Measurements from ENCODE around the gene FAM53B. TPM values are rescaled to one million over a fixed set of nuclear protein-coding genes. Genes with fewer than 3 reads are reported as not detected.

The FAM53B gene
- total and polyA plus RNA-seq, 4 experiments from 2014 or later = 7.3 to 60.7 (median 49.9) TPM

- H3K27me3 ChIP-seq (ENCODE audit: insufficient read depth, low read length) = no peaks in the 10 kb centered on the region
- peak overlapping the region; percentile 95 to 99 (median 97) for H3K27ac Mint-ChIP-seq
These were observed 40.8 kb downstream of the FAM53B start for GRCh38 chr10:124703372-124703771.

DNA sequence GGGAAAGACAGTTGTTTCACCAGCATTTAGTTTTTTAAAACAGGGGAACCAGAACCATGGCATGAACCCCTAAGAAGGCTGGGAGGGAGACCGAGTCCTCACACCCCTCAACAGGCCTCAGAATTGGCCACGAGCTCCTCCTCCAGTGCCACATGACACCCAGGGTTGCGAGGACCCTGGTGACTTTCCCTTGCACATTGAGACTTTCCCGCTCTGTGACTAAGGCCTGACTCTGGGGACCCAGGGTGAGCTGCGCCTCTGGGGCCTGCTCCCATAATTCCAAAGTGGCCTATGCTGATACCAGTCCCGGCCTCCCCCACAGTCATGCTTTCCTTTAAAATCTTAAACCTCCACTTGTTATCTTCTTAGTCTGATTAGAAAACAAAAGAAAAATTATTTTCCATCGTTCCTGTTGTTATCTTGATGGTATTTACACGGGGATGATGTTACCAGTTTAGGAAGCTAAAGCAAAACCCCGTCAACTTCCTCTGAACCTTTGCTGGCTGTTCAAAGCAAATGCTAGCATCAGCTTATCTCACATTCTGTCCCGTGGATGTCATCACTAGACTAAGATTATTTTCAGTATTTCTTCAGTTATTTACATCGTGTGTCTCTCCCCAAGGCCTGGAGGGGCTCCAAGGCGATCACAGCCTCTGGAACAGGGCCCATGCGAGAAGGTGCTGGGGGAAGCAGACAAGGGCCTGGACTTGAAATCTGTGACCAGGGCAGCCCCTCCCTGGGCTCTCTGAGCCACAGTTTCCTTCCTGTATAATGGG lies 42.1 kb downstream of the FAM53B start:
- peak overlapping the region in 1 of 2 donors; percentile 33 for H3K4me3 ChIP-seq (ENCODE audit: low read length in 2 of 2)
- peaks cover 18% of the 10 kb centered on the region for H3K36me3 ChIP-seq (ENCODE audit: insufficient read depth, low read length)
- H3K4me3 Mint-ChIP-seq = peak overlapping the region; percentile 21 to 90 (median 80)
- H3K4me1 Mint-ChIP-seq = peaks cover 72 to 100% (median 93%) of the 10 kb centered on the region in 4 donors
- peak overlapping the region; percentile 95 to 99 (median 97) for H3K27ac Mint-ChIP-seq
- no peaks in the 10 kb centered on the region for H3K27me3 ChIP-seq (ENCODE audit: insufficient read depth, low read length)
- peaks cover 0 to 2% (median 0%) of the 10 kb centered on the region in 8 donors for H3K9me3 Mint-ChIP-seq
- no peaks in the 10 kb centered on the region for H3K27me3 Mint-ChIP-seq
- intact Hi-C loops (cut with micrococcal nuclease) = loop anchor here (1.0 to 2.0 kb wide), 3 partner anchors 13 to 39 kb away; no protein-coding TSS in a partner anchor
- H3K27ac ChIP-seq (ENCODE audit: low read depth, low read length) = peak overlapping the region; percentile 90
- peaks cover 100% of the 10 kb centered on the region for H3K4me1 ChIP-seq (ENCODE audit: insufficient read depth, low read length)
- POLR2A ChIA-PET (ENCODE audit: partially characterized antibody) = interaction anchor here (0.7 to 15.3 kb wide), 18 partner anchors 8 to 90 kb away, joined by 3 to 544 read pairs (median 7); no protein-coding TSS in a partner anchor
- CTCF ChIA-PET (ENCODE audit: partially characterized antibody) = interaction anchor here (0.7 to 11.1 kb wide), 20 partner anchors 13 to 75 kb away, joined by 3 to 201 read pairs (median 5); no protein-coding TSS in a partner anchor
- peaks cover 18 to 54% of the 10 kb centered on the region in 2 donors for H3K36me3 Mint-ChIP-seq
- peak; percentile 50 to 78 (median 54) for DNase-seq
- no peaks in the 10 kb centered on the region for H3K9me3 ChIP-seq (ENCODE audit: control insufficient read depth in 1 of 2, low read length in 2 of 2)

More at GRCh38 chr10:124703372-124703771, 40.8 kb downstream of the FAM53B start:
- peak in 1 of 5 donors; percentile 9 for DNase-seq
- Mint-ChIP-seq H3K9me3 (peaks cover 0 to 2% (median 0%) of the 10 kb centered on the region in 8 donors), H3K36me3 (peaks cover 24 to 58% of the 10 kb centered on the region in 2 donors), H3K27me3 (no peaks in the 10 kb centered on the region), H3K4me3 (peak overlapping the region; percentile 6 to 90 (median 47)), H3K4me1 (peaks cover 73 to 100% (median 93%) of the 10 kb centered on the region in 4 donors)
- H3K4me1 ChIP-seq (ENCODE audit: insufficient read depth, low read length) = peaks cover 100% of the 10 kb centered on the region
- intact Hi-C loops (cut with micrococcal nuclease) = loop anchor here (2.0 kb wide), 1 partner anchor 15 kb away; no protein-coding TSS in a partner anchor
- peak overlapping the region; percentile 90 for H3K27ac ChIP-seq (ENCODE audit: low read depth, low read length)
- CTCF ChIA-PET (ENCODE audit: partially characterized antibody) = interaction anchor here (1.5 to 11.1 kb wide), 7 partner anchors 12 to 55 kb away, joined by 3 to 201 read pairs (median 7); no protein-coding TSS in a partner anchor
- H3K36me3 ChIP-seq (ENCODE audit: insufficient read depth, low read length) = peaks cover 18% of the 10 kb centered on the region
- no peaks in the 10 kb centered on the region for H3K9me3 ChIP-seq (ENCODE audit: control insufficient read depth in 1 of 2, low read length in 2 of 2)
- no peak overlapping the region for H3K4me3 ChIP-seq (ENCODE audit: low read length in 2 of 2)
- POLR2A ChIA-PET (ENCODE audit: partially characterized antibody) = interaction anchor here (0.7 to 15.3 kb wide), 12 partner anchors 9 to 55 kb away, joined by 3 to 544 read pairs (median 12); partner anchors contain the start of gene FAM53B

DNA sequence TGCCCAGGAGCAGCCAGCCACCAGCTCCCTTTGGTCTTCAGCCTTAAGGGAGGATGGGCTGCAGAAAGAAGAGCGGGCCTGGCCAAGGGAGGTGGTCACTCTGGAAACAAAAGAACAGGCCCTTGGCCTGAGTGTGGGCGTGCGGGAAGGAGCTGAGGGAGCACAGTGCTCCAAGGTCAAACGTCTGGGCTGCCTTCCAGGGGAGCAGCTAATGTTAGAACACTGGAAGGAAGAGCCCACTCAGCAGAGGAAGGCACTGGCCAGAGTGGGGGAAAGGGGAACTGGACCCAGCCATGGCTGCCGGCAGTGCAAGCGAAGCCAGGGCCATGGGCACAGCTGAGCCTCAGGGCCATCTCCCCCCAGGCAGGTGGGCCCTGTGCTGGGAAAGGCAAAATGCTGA lies 42.7 kb downstream of the FAM53B start:
- peak overlapping the region; percentile 90 for H3K27ac ChIP-seq (ENCODE audit: low read depth, low read length)
- peak overlapping the region; percentile 96 to 99 (median 98) for H3K27ac Mint-ChIP-seq
- peaks cover 0 to 2% (median 0%) of the 10 kb centered on the region in 8 donors for H3K9me3 Mint-ChIP-seq
- peaks cover 18% of the 10 kb centered on the region for H3K36me3 ChIP-seq (ENCODE audit: insufficient read depth, low read length)
- intact Hi-C loops (cut with micrococcal nuclease) = no loop called here
- H3K36me3 Mint-ChIP-seq = peaks cover 18 to 56% of the 10 kb centered on the region in 2 donors
- peak overlapping the region in 7 of 8 donors; percentile 36 to 90 (median 61) for H3K4me3 Mint-ChIP-seq
- POLR2A ChIA-PET (ENCODE audit: partially characterized antibody) = interaction anchor here (0.7 to 15.3 kb wide), 17 partner anchors 8 to 74 kb away, joined by 3 to 544 read pairs (median 7); no protein-coding TSS in a partner anchor
- H3K27me3 ChIP-seq (ENCODE audit: insufficient read depth, low read length) = no peaks in the 10 kb centered on the region
- H3K27me3 Mint-ChIP-seq = no peaks in the 10 kb centered on the region
- H3K4me1 Mint-ChIP-seq = peaks cover 72 to 100% (median 94%) of the 10 kb centered on the region in 4 donors
- no peak overlapping the region for H3K4me3 ChIP-seq (ENCODE audit: low read length in 2 of 2)
- peak in 1 of 5 donors; percentile 17 for DNase-seq
- H3K4me1 ChIP-seq (ENCODE audit: insufficient read depth, low read length) = peaks cover 100% of the 10 kb centered on the region
- CTCF ChIA-PET (ENCODE audit: partially characterized antibody) = interaction anchor here (1.0 to 11.1 kb wide), 16 partner anchors 12 to 74 kb away, joined by 3 to 201 read pairs (median 6); no protein-coding TSS in a partner anchor
- no peaks in the 10 kb centered on the region for H3K9me3 ChIP-seq (ENCODE audit: control insufficient read depth in 1 of 2, low read length in 2 of 2)

- Mint-ChIP-seq H3K27ac (peak overlapping the region; percentile 96 to 99 (median 98)), H3K4me3 (peak overlapping the region in 6 of 8 donors; percentile 45 to 90 (median 72)), H3K27me3 (no peaks in the 10 kb centered on the region), H3K36me3 (peaks cover 18 to 54% of the 10 kb centered on the region in 2 donors), H3K9me3 (peaks cover 0 to 2% (median 0%) of the 10 kb centered on the region in 8 donors), H3K4me1 (peaks cover 74 to 100% (median 94%) of the 10 kb centered on the region in 4 donors)
- Histone ChIP-seq H3K4me3 (ENCODE audit: low read length in 2 of 2) (no peak overlapping the region), H3K9me3 (ENCODE audit: control insufficient read depth in 1 of 2, low read length in 2 of 2) (no peaks in the 10 kb centered on the region), H3K27ac (ENCODE audit: low read depth, low read length) (peak overlapping the region; percentile 90), H3K36me3 (ENCODE audit: insufficient read depth, low read length) (peaks cover 16% of the 10 kb centered on the region), H3K4me1 (ENCODE audit: insufficient read depth, low read length) (peaks cover 100% of the 10 kb centered on the region), H3K27me3 (ENCODE audit: insufficient read depth, low read length) (no peaks in the 10 kb centered on the region)
- no peak for DNase-seq
- CTCF ChIA-PET (ENCODE audit: partially characterized antibody) = interaction anchor here (1.5 to 11.1 kb wide), 11 partner anchors 12 to 74 kb away, joined by 4 to 201 read pairs (median 6); no protein-coding TSS in a partner anchor
- POLR2A ChIA-PET (ENCODE audit: partially characterized antibody) = interaction anchor here (0.7 to 15.3 kb wide), 13 partner anchors 8 to 74 kb away, joined by 3 to 544 read pairs (median 11); no protein-coding TSS in a partner anchor
- intact Hi-C loops (cut with micrococcal nuclease) = no loop called here
These were observed 43.2 kb downstream of the FAM53B start for GRCh38 chr10:124701038-124701365.

DNA sequence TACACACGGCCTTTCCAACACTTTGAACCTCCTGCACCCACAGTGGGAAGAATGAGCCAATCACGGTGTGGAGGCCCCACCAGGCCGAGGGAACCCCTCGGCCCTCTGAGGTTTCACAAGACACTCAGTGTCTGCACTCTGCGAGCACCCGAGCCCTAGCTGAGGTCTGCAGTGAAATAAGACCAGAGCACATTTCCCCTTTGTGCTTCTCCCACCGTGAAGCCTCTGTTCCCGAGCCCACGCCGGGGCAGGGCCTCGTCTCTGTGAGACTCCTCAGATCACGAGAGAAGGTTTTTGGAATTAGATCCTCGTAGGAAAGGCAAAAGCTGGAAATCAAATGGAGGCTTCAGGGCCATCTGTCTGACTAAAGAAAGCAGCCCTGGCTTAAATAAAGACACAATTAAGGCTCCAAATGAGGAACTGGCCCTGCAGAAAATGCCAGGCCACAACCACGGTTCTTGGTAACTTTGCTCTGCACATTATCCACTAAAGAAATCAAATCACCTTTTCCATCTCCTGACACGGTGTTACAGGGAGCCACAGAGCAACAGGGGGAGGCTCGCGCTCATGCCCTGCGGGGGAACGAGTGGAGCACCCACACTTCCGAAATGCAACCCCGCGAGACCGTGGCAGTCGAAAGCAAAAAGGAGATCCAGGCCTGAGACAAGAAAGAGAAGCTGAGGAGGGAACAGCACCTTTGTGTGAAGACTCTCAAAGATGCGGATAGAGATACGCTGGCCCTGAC lies 43.7 kb downstream of the FAM53B start:
- no peaks in the 10 kb centered on the region for H3K27me3 ChIP-seq (ENCODE audit: insufficient read depth, low read length)
- H3K36me3 ChIP-seq (ENCODE audit: insufficient read depth, low read length) = peaks cover 11% of the 10 kb centered on the region
- peaks cover 100% of the 10 kb centered on the region for H3K4me1 ChIP-seq (ENCODE audit: insufficient read depth, low read length)
- POLR2A ChIA-PET (ENCODE audit: partially characterized antibody) = interaction anchor here (0.7 to 15.3 kb wide), 9 partner anchors 11 to 73 kb away, joined by 3 to 544 read pairs (median 7); no protein-coding TSS in a partner anchor
- H3K9me3 ChIP-seq (ENCODE audit: control insufficient read depth in 1 of 2, low read length in 2 of 2) = no peaks in the 10 kb centered on the region
- CTCF ChIA-PET (ENCODE audit: partially characterized antibody) = interaction anchor here (1.5 to 11.1 kb wide), 12 partner anchors 11 to 73 kb away, joined by 3 to 201 read pairs (median 6); no protein-coding TSS in a partner anchor
- H3K27ac Mint-ChIP-seq = peak overlapping the region; percentile 96 to 99 (median 98)
- peak overlapping the region in 6 of 8 donors; percentile 6 to 90 (median 72) for H3K4me3 Mint-ChIP-seq
- intact Hi-C loops (cut with micrococcal nuclease) = no loop called here
- H3K27ac ChIP-seq (ENCODE audit: low read depth, low read length) = peak overlapping the region; percentile 90
- H3K4me3 ChIP-seq (ENCODE audit: low read length in 2 of 2) = no peak overlapping the region
- peaks cover 0 to 2% (median 0%) of the 10 kb centered on the region in 8 donors for H3K9me3 Mint-ChIP-seq
- peaks cover 75 to 100% (median 94%) of the 10 kb centered on the region in 4 donors for H3K4me1 Mint-ChIP-seq
- H3K36me3 Mint-ChIP-seq = peaks cover 19 to 53% of the 10 kb centered on the region in 2 donors
- DNase-seq = peak in 1 of 5 donors; percentile 14
- H3K27me3 Mint-ChIP-seq = no peaks in the 10 kb centered on the region

DNA sequence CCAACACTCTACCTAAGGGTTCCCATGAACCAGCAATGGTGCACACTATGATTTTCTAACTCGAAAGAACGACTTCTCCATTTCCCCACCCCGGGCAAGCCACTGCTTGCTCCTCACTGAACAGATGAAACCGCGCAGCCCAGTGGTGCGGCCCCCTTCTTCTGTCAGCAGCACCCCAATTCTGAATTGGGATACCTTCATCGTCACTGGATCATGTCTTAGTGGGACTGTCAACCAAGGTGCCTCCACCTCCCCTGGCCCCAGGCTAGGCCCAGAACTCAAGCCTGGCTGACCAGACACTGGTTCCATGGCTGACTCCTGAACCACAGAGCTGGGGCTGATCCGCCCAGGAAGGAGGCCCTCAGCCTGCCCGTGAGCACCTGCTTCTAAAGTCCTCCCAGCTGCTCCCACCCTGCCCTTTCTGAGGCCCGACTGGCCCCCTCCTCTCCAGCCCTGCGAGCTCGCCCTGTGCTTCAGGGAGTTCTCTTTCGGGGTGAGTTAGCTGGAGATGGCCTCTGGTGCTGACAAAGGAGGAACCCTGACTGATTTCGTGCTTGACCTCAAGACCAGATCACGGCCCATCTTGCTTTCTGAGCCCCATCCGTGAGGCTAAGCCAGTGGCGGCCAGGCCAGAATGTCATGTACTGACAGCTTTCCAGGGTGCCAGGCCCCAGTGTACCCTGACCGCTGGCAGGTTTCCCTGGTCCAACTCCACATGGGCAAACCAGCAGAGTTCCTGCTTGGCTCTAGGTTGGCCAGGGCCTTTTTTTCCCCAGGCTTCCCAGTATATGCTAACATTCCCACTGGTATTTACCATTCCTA lies 44.5 kb downstream of the FAM53B start:
- H3K27me3 Mint-ChIP-seq = no peaks in the 10 kb centered on the region
- Histone ChIP-seq H3K27ac (ENCODE audit: low read depth, low read length) (peak overlapping the region; percentile 90), H3K9me3 (ENCODE audit: control insufficient read depth in 1 of 2, low read length in 2 of 2) (no peaks in the 10 kb centered on the region), H3K4me1 (ENCODE audit: insufficient read depth, low read length) (peaks cover 100% of the 10 kb centered on the region), H3K36me3 (ENCODE audit: insufficient read depth, low read length) (peaks cover 3% of the 10 kb centered on the region), H3K27me3 (ENCODE audit: insufficient read depth, low read length) (no peaks in the 10 kb centered on the region), H3K4me3 (ENCODE audit: low read length in 2 of 2) (no peak overlapping the region)
- peak overlapping the region; percentile 92 to 99 (median 97) for H3K27ac Mint-ChIP-seq
- intact Hi-C loops (cut with micrococcal nuclease) = no loop called here
- H3K9me3 Mint-ChIP-seq = peaks cover 0 to 2% (median 0%) of the 10 kb centered on the region in 8 donors
- H3K4me3 Mint-ChIP-seq = peak overlapping the region in 5 of 8 donors; percentile 17 to 96 (median 46)
- ChIA-PET POLR2A (ENCODE audit: partially characterized antibody) (interaction anchor here (0.7 to 15.3 kb wide), 7 partner anchors 10 to 72 kb away, joined by 3 to 544 read pairs (median 48); no protein-coding TSS in a partner anchor), CTCF (ENCODE audit: partially characterized antibody) (interaction anchor here (1.6 to 11.1 kb wide), 3 partner anchors 11 to 52 kb away, joined by 3 to 201 read pairs (median 7); no protein-coding TSS in a partner anchor)
- H3K36me3 Mint-ChIP-seq = peaks cover 23 to 56% of the 10 kb centered on the region in 2 donors
- DNase-seq = peak in 1 of 5 donors; percentile 11
- H3K4me1 Mint-ChIP-seq = peaks cover 76 to 100% (median 94%) of the 10 kb centered on the region in 4 donors

Data from CD4-positive, alpha-beta memory T cell (primary cell).